Cardiac muscle cell (in vitro differentiated cells and primary cell): ENCODE results near the gene UQCC5. TPM values are rescaled to one million over a fixed set of nuclear protein-coding genes. Genes with fewer than 3 reads are reported as not detected.
"Not testable (repeated sequence)": the region's sequence is repeated elsewhere in the genome, so short reads cannot be mapped to it uniquely, and the experiment has no call there.

Experiments
- DNase-seq, 2 donors: peaks; one replicate each; pipeline versions ENCODE4 v3.0.0 to v3.0.0-alpha.2; 2010 to 2017; ENCODE audit warnings: low read depth in 1 of 2, low spot score in 1 of 2
- H3K27ac ChIP-seq: fragments of 200-600 bp; sonication (generic); 2 replicates; pipeline ENCODE4 v1.5.1; 2016
- H3K27me3 ChIP-seq: fragments of 200-600 bp; sonication (generic); 2 replicates; pipeline ENCODE4 v1.6.0; 2016; ENCODE audit warnings: control low read depth
- H3K36me3 ChIP-seq: fragments of 200-600 bp; sonication (generic); 2 replicates; pipeline ENCODE4 v1.5.1; 2016; ENCODE audit warnings: control low read depth
- H3K4me1 ChIP-seq: fragments of 200-600 bp; sonication (generic); 2 replicates; pipeline ENCODE4 v1.8.1; 2017; ENCODE audit warnings: low read depth, mild to moderate bottlenecking, mixed run types
- H3K4me3 ChIP-seq: fragments of 200-600 bp; sonication (generic); 2 replicates; pipeline ENCODE4 v1.5.1; 2016; ENCODE audit warnings: mild to moderate bottlenecking
- H3K9me3 ChIP-seq: fragments of 200-600 bp; sonication (generic); 2 replicates; pipeline ENCODE4 v1.5.1; 2017; ENCODE audit warnings: low read depth, mild to moderate bottlenecking, control low read depth
- polyA plus RNA-seq: library from polyadenylated mRNA; unstranded; fragments of >200 nt; fragmentation: Nextera tagmentation; extraction: Ambion mirVana; gene quantifications from 2 replicates; pipeline ENCODE4 v1.2.1, GENCODE V29; 2016
- total RNA-seq: library from RNA; depleted of rRNA; stranded (reverse); fragments of >200 nt; gene quantifications from 2 replicates; pipeline ENCODE4 v1.2.3, GENCODE V29; 2016
- TF ChIP-seq, protein P1 (sequence below): IDR thresholded peaks from 2 replicates; pipeline ENCODE4 v1.5.1; 2012; ENCODE audit warnings: low read depth, mild to moderate bottlenecking, low read length

UQCC5 gene
- total and polyA plus RNA-seq, 2 experiments from 2014 or later: 1.0 to 89.3 TPM

- H3K4me1 ChIP-seq: no peaks in the 10 kb centered on the region
- peaks cover 16% of the 10 kb centered on the region for H3K36me3 ChIP-seq
- H3K4me3 ChIP-seq: no peak overlapping the region
- no peaks in the 10 kb centered on the region for H3K27me3 ChIP-seq
- no peak overlapping the region for H3K27ac ChIP-seq
- TF ChIP-seq, protein P1, sequence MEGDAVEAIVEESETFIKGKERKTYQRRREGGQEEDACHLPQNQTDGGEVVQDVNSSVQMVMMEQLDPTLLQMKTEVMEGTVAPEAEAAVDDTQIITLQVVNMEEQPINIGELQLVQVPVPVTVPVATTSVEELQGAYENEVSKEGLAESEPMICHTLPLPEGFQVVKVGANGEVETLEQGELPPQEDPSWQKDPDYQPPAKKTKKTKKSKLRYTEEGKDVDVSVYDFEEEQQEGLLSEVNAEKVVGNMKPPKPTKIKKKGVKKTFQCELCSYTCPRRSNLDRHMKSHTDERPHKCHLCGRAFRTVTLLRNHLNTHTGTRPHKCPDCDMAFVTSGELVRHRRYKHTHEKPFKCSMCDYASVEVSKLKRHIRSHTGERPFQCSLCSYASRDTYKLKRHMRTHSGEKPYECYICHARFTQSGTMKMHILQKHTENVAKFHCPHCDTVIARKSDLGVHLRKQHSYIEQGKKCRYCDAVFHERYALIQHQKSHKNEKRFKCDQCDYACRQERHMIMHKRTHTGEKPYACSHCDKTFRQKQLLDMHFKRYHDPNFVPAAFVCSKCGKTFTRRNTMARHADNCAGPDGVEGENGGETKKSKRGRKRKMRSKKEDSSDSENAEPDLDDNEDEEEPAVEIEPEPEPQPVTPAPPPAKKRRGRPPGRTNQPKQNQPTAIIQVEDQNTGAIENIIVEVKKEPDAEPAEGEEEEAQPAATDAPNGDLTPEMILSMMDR: no peak
- no peaks in the 10 kb centered on the region for H3K9me3 ChIP-seq
- no peak for DNase-seq
Measured at GRCh38 chr3:52523386-52524257, 12.8 kb upstream of the UQCC5 start.

- H3K9me3 ChIP-seq: no peaks in the 10 kb centered on the region
- no peaks in the 10 kb centered on the region for H3K4me1 ChIP-seq
- peaks cover 20% of the 10 kb centered on the region for H3K36me3 ChIP-seq
- no peak overlapping the region for H3K4me3 ChIP-seq
- H3K27me3 ChIP-seq: no peaks in the 10 kb centered on the region
- TF ChIP-seq, protein P1: no peak
- DNase-seq: no peak
- no peak overlapping the region for H3K27ac ChIP-seq
Measured at GRCh38 chr3:52524258-52524751, 12.1 kb upstream of the UQCC5 start.

DNA sequence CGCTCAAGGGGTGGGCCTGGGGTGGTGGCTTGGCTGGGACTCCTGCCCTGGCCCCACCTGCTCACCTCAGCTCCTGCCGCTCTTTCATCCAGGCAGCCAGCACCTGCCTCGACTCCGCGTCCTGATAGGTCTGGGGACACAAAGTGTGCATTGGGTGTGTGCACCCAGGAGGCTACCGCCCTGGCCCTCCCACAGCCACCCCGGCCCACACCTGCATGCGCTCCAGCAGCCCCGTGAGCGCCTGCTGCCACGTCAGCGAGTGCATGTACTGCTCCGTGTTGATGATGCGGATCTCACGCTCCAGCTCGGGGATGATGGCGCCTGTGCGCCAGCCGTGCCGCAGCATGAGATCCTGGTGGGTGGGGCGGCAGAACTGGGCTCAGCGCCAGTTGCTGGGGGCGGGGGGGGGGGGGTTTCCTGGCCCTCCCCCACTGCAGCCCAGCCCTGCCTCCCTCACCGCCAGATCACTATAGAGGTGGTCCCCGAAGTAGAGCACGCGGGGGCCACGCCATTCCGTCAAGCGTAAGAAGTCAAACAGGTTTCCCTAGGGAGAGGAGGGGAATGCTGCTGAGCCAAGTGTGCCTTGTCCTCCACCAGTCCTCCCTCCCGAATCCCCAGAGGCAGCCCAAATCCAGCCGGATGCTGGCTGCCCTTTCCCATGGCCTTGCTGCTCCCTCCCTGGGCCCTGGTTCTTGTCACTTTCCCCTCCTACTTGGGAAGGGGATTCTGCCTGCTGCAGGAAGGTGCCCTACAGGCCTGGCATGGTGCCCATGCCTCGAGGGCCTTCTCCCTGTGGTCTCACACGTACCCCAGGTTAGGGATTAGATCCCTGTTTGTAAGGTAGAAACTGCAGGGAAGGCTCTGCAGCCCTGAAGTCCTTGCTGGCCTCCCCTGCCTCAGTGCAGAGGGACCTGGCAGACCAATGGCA lies 11.4 kb upstream of the UQCC5 start:
- no peaks in the 10 kb centered on the region for H3K4me1 ChIP-seq
- H3K36me3 ChIP-seq: peaks cover 20% of the 10 kb centered on the region
- no peaks in the 10 kb centered on the region for H3K9me3 ChIP-seq
- no peak for DNase-seq
- H3K27ac ChIP-seq: peak overlapping the region; percentile 30
- H3K4me3 ChIP-seq: no peak overlapping the region
- H3K27me3 ChIP-seq: no peaks in the 10 kb centered on the region
- TF ChIP-seq, protein P1: no peak

GRCh38 chr3:52525680-52526561 lies 10.5 kb upstream of the UQCC5 start:
- Histone ChIP-seq H3K4me1 (no peaks in the 10 kb centered on the region), H3K36me3 (peaks cover 20% of the 10 kb centered on the region), H3K9me3 (no peaks in the 10 kb centered on the region), H3K4me3 (no peak overlapping the region), H3K27me3 (no peaks in the 10 kb centered on the region), H3K27ac (peak overlapping the region; percentile 30)
- DNase-seq: no peak
- TF ChIP-seq, protein P1: no peak

DNA sequence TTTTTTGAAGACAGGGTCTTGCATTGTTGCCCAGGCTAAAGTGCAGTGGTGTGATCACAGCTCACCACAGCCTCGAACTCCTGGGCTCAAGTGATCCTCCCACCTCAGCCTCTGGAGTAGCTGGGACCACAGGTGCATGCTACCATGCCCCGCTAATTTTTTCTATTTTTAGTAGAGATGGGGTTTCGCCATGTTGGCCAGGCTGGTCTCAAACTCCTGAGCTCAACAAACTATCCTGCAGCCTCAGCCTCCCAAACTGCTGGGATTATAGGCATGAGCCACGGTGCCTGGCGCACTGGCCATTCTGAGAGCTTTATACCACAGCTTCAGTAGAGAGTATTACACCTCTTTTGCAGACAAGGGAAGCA lies 9.8 kb upstream of the UQCC5 start:
- peak overlapping the region; percentile 63 for H3K27ac ChIP-seq
- H3K4me1 ChIP-seq, DNase-seq, H3K4me3 ChIP-seq, H3K27me3 ChIP-seq, H3K9me3 ChIP-seq: not testable (repeated sequence)
- peaks cover 20% of the 10 kb centered on the region for H3K36me3 ChIP-seq
